IPS-18c (cell line): ENCODE measurements around the gene SIRT2.
"Not testable (repeated sequence)": the region's sequence is repeated elsewhere in the genome, so short reads cannot be mapped to it uniquely, and the experiment has no call there.

Source experiments
- H3K4me3 ChIP-seq: 2 replicates; pipeline ENCODE4 v1.7.0; 2013; ENCODE audit warnings: low read depth, mild to moderate bottlenecking, low read length, moderate library complexity; ENCODE audit not compliant: insufficient read depth
- H3K9me3 ChIP-seq: one replicate; pipeline ENCODE4 v1.6.1; 2013; ENCODE audit warnings: mild to moderate bottlenecking, low read length, moderate library complexity; ENCODE audit not compliant: control insufficient read depth, insufficient read depth

Gene SIRT2

DNA sequence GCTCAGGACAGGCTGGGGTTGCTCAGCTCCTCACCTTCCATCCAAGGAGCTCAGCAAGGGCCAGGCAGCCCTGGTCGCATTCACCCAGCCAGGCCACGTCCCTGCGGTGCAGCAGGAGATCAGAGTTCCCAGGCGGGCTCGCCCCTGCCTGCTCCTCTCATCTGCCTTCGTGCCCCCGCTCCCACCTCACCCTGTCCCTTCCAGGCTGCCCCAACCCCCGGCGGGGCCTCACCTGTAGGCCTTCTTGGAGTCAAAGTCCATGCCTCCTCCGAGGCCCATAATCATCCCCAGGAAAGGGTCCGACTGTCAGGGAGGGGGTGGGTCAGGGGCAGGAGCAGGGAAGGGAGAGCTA is 20.0 kb downstream of the SIRT2 start:
- H3K9me3 ChIP-seq, result no peaks in the 10 kb centered on the region
- H3K4me3 ChIP-seq, result no peak overlapping the region

DNA sequence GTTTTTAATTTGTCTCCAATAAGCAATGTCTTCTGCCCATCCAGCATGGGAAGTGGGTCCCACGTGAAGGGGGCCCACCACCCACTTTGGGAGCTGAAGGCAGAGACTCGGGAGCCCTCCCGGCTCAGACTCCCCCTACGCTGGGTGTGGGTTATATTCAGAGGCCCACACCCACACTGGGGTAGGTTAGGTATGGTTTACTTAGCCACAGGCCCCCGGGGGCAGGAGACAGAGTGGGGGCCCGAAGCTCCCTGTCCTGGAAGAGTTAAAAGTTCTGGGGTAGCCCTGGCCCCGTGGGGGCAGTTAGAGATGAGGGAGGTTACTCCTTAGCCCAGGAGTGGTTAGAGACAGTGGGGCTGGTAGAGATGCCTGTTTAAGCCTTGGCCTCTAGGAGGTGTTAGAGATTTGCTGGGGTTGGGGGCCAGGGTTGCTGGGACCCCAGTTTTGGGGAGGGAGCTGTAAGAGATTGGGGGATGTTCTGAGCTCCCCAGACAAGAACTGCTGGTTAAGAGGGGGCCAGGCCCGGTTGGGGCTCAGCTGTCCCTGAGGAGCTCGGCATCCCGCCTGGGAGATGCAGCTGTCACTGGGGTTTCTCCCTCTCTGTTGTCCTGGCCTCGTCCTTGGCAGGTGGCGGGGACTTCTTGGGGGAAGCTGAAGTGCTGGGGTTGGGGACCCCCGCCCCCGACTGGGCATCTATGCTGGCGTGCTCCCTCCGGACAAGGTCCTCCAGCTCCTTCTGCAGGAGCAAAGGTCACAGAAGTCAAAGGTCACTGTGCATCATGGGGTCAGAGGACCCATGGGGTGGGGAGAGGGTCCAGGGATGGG is 20.6 kb downstream of the SIRT2 start:
- no peak overlapping the region for H3K4me3 ChIP-seq
- no peaks in the 10 kb centered on the region for H3K9me3 ChIP-seq

DNA sequence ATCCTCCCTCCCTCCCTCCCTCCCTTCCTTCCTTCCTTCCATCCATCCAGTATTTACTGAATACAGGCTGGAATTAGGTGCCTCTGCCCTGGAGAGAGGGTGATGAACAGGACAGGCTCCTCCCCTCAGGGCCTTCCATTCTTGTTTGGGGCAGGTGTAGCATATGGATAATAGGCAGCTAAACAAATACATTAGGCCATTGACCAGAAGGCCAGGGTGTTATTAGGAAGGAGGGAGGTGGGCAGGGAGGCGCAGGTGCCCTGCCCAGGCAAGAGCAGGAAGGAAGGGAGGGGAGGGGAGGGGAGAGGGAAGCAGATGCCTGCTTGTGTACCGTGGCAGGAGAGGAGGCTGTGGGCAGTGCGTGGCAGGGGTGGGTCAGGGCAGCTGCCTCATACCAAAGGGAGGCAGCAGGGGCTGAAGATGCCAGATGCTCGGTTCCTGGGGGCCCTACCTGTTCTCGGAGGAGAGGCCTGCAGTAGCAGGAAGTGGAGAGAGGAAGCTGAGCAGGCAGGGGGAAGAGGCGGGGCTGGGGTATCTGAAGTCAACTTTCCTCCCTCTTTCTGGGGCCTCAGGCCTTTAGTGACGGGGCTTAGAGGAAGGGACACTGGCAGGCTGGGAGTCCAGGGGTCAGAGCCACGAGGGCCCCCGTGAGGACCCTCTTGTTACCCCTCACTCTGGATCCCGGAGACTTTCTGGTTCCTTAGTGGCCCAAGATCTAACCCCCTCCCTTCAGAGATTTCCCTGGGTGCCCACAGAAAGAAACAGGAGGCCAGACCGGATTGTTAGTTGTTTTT is 21.4 kb downstream of the SIRT2 start, which contains the start of gene RINL:
RINL (minus strand) TSS at position 495 of the 794 bp plus-strand sequence. CDS start 1,533 bp downstream, outside the sequence.
- no peaks in the 10 kb centered on the region for H3K9me3 ChIP-seq
- H3K4me3 ChIP-seq, result no peak within 1 kb of the TSS

DNA sequence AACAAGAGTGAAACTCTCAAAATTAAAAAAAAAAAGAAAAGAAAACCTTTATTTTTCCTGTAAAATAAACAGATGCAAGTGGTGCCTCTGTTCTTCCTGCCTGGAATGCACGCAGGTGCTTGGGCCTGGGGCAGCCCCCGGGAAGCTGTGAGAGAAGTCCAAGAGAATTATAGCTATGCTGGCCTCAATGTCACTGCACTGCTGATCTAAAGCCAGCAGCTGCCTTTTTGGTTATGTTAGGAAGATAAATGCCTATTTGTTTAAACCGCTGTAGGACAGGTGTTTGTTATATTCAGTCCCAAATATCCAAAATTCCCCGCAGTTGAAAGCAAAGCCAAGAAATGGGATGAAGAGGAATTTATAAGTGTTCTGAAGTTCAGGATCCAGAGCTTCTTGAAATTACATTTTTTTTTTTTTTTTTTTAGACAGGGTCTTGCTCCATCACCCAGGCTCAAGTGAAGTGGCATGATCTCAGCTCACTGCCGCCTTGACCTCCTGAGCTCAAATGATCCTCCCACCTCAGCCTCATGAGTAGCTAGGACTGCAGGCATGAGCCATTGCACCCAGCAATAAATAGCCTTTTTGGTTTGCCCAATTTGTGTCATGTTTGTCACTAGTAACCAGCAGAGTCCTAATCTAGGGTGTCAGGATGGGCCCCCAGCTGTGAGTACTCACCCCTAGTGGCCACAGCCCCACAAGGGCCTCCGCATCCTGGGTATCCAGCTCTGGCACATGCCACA is 23.6 kb downstream of the SIRT2 start:
- no peaks in the 10 kb centered on the region for H3K9me3 ChIP-seq
- H3K4me3 ChIP-seq, result no peak overlapping the region

DNA sequence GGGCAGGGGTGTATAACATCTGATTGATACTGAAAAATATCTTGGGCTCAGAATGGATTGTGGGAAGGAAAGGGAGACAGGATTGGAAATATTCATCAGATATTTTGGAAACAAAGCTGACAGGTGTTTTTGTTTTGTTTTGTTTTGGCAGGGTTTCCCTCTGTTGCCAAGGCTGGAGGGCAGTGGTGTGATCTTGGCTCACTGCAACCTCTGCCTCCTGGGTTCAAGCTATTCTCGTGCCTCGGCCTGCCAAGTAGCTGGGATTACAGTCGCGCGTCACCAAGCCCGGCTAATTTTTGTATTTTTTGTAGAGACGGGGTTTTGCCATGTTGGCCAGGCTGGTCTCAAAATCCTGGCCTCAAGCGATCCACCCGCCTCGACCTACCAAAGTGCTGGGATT is 26.0 kb downstream of the SIRT2 start:
- H3K4me3 ChIP-seq, H3K9me3 ChIP-seq: not testable (repeated sequence)

DNA sequence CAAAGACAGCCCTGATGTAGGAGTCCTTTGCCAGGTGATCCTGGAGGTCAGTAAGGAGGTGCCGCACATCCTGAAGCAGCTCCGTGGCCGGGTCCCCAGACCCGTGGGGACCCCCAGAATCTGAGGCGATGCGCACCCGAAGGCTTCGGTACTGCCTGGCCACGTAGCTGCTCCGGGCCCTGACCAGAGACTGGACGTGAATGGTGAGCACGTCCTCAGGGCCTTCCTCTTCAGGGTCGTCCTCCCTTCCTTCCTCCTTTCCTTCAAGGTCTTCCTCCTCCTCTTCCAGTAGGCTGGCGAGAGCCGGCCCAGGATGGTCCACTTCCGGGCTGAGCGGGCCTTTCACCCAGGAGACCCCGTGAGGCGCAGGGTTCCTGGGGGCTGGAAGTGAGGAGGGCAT is 28.8 kb downstream of the SIRT2 start:
- no peak overlapping the region for H3K4me3 ChIP-seq
- no peaks in the 10 kb centered on the region for H3K9me3 ChIP-seq

DNA sequence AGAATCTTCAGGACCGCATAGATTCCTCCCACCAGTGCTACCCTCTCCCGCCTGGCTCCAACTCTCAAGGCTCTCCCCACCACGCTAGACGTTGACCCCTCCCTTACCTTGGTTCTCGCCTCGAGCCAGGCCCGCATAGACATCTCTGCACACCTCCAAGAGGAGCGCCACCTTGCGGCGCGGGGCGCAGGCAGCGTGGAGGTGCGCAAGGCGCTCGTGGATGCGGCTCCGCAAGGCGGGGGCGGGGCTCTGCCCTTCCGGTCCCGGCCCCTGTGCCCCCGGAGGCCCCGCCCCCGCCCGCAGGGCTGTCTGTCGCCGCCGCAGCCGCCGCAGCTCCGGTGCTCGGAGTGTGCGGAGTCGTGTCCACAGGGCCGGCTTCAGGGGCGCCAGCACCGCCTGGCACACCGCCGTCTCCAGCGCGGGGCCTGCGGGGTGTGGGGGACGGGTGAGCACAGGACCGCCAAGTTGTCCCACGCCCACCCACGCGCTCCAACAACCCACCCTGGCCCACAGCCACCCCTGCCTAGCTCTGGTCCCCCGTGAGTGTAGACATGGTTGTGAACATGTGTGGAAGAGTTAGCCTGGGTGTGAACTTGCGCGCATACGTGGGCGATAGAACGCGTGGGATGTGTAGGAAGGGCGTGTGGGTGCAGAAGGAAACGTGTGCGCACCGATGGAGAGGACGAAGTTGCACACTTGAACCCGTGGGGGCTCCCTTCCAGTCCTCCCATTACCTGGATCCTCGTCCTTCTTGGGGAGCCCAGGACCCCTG is 29.4 kb downstream of the SIRT2 start:
- Histone ChIP-seq H3K4me3 (peak overlapping the region; percentile 58), H3K9me3 (no peaks in the 10 kb centered on the region)

DNA sequence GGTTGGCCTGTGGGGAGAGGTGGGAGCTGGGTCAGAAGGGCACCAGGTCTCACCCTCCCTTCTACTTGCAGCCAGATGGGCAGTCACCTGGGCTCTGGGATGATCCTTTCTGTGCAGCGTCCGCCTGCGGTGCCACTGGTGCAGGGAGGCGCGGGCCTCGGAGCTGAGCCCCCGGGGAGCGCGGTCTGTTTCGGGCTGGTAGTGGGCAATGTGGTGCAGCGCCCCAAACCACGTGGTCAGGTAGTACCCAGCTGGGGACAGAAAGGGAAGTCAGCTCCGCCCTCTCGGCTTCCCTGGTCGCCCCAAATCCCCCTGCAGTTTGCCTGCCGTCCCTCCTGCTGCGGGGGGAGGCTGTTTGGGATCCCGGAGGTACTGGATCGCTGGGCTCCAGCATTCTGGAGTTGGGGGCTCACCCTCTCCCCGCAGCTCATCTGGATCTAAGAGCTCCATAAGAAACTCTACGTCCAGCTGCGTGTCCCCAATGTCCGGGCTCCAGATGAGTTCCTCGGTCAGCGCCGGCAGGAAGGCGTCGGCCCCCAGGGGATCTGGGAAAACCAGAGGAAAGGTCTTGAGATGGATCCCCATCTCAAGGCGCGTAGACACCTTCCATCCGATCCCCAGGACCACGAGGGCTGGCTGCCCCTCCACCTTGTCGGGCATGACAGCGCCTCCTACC is 30.1 kb downstream of the SIRT2 start:
- Histone ChIP-seq H3K4me3 (peak overlapping the region; percentile 58), H3K9me3 (no peaks in the 10 kb centered on the region)

DNA sequence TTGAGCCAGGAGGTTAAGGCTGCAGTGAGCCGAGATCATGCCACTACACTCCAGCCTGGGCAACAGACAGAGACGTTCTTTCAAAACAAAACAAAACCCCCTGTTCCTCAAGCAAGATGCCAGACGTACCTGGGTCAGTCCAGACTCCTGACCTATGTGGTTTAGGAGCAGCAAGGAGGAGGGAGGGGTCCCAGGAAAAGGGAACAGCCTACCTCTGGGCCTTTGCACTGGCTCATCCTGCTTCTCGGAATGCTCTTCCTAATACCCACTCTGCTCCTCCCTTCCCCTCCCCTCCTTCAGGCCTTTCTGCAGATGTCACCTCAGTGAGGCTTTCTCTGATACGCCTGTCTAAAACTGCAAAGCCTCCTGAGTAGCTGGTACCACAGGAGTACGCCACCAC is 30.9 kb downstream of the SIRT2 start:
- H3K4me3 ChIP-seq, result no peak overlapping the region
- H3K9me3 ChIP-seq, result no peaks in the 10 kb centered on the region

DNA sequence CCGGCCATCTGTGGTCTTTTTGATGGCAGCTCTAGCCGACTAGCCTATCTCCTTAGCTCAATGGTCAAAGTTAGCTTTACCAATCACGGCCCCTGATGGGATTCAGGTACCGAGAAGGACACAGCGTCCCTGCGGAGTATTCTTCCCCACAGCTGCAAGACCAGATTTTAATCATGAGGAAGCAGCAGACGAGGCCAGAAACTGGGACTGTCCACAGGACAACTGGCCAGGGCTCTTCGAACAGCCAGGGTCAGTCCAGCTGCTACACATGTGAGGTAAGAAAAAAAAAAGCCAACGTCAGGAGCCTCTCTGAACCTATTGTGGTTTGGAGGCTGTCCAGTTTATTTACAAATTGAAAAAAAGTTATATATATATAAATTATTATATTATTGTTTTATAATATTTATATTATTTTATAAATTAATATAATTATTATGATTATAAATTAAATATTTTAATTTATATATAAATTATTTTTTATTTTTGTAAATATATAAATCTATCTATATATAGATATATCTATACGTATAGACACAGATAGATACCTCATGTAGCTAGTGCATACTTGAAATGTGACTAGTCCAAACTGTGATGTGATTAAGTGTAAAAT is 32.1 kb downstream of the SIRT2 start:
- no peak overlapping the region for H3K4me3 ChIP-seq
- no peaks in the 10 kb centered on the region for H3K9me3 ChIP-seq

DNA sequence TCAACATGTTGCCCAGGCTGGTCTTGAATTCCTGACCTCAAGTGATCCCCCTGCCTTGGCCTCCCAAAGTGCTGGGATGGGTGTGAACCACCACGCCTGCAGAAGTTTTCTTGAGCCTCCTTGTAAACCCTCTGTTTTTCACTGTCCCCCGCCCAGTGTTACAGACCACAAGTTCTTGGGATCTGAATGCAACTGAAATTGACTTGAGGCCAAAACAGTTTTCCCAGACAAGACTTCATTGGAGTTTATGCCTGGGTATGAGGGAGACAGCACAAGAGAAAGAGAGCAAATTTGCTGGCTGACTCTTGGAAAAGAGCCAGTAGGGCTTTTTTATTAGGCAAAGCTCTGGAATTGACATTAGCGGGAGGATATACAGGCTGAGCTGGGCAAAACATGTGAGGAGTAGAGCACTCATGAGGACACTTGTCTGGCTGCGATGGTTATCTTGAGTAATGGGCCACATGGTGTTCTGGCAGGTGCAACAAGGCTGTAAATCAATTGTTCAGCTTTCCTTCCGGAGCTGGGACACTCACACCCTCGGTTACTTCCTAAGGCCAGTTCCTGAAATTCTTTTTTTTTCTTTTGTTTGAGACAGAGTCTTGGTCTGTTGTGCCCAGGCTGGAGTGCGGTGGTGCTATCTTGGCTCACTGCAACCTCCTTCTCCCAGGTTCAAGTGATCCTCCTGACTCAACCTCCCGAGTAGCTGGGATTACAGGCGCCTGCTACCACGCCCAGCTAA is 36.9 kb downstream of the SIRT2 start:
- no peaks in the 10 kb centered on the region for H3K9me3 ChIP-seq
- H3K4me3 ChIP-seq, result no peak overlapping the region

DNA sequence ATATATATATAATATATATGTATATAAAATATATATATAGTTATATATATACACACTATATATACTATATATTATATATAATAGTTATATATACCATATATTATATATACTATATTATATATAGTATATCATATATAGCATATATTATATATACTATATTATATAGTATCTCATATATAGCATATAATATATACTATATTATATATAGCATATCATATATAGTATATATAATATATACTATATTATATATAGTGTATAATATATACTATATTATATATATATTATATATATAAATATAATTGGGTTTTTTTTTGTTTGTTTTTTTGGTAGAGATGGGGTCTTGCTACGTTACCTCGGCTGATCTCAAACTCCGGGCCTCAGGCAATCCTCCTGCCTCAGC is 38.0 kb downstream of the SIRT2 start:
- Histone ChIP-seq H3K4me3 (no peak overlapping the region), H3K9me3 (peaks cover 5% of the 10 kb centered on the region)

DNA sequence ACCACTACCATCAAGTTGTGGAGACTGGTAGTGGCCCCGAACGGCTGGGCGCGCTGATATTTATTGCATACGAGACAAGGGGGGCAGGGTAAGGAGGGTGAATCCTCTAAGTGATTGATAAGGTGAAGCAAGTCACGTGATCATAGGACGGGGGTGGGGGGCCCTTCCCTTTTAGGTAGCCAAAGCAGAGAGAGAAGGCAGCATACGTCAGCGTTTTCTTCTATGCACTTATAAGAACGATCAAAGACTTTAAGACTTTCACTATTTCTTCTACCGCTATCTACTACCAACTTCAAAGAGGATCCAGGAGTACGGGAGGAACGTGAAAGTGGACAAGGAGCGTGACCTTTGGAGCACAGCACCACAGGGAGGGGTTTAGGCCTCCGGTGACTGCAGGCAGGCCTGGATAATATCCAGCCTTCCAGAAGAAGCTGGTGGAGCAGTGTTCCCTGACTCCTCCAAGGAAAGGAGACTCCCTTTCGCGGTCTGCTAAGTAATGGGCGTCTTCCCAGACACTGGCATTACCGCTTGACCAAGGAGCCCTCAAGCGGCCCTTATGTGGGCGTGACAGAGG is 39.7 kb downstream of the SIRT2 start:
- not testable (repeated sequence) for H3K4me3 ChIP-seq, H3K9me3 ChIP-seq

DNA sequence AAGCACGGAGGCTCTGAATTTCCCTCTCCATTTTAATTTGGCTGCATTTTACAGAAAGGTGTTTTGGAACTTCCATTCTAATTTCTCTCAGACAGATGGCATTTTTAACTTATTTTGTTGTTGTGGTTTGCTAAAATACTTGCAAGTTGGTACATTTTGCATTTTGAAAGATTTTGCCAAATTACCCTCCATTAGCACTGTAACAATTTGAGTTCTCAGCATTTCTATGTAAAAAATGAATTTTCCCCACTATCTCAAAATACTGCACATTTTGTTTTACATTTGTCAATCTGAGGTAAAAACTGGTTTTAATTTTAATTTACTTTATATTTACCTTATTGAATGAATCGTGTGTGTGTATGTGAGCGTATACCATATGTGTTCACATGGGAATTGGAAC is 42.6 kb downstream of the SIRT2 start:
- peaks cover 5% of the 10 kb centered on the region for H3K9me3 ChIP-seq
- H3K4me3 ChIP-seq, result no peak overlapping the region

DNA sequence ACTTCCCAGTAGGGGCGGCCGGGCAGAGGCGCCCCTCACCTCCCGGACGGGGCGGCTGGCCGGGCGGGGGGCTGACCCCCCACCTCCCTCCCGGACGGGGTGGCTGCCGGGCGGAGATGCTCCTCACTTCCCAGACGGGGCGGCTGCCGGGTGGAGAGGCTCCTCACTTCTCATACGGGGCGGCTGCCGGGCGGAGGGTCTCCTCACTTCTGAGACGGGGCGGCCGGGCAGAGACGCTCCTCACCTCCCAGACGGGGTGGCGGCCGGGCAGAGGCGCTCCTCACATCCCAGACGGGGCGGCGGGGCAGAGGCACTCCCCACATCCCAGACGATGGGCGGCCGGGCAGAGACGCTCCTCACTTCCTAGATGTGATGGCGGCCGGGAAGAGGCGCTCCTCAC is 43.7 kb downstream of the SIRT2 start:
- H3K9me3 ChIP-seq, H3K4me3 ChIP-seq: not testable (repeated sequence)
